ENCODE data around the gene POLR2M. TPM values are rescaled to one million over a fixed set of nuclear protein-coding genes. Genes with fewer than 3 reads are reported as not detected.
A peak's percentile ranks its signal among the peaks of the same experiment; 100 is the strongest.

POLR2M gene
- polyA plus RNA-seq, 1 experiment: 72.6 TPM

DNA sequence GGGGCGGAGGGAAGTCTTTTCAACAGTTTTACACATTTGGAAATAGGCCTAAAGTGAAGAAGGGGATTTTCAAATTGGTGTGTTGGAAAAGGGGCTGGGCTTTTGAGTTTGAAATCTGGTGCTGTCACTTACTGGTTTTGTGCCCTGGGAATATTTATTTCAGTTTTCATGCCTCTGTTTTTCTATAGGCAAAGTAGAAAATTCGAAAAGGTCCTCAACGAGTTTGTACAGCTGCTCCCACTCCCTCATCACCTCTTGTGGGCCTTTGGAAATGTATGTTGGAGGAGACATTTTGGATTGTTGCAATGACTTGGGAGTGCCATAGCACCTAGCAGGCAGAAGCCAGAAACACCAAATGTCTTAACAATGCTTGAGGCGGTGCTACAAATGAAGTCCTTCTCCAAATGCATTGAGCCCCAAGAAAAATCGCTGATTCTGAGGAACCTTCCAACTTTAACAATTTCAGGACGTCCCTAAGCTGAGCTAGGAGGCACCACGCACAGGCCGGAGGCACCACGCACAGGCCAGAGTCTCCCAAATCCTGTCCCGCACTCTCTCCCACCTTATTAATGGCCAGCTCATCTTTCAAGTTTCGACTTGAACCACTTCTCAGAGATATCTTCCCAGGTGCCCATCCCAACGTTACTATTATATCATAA is 639 bp upstream of the POLR2M start:
- TF ChIP-seq, protein P1, sequence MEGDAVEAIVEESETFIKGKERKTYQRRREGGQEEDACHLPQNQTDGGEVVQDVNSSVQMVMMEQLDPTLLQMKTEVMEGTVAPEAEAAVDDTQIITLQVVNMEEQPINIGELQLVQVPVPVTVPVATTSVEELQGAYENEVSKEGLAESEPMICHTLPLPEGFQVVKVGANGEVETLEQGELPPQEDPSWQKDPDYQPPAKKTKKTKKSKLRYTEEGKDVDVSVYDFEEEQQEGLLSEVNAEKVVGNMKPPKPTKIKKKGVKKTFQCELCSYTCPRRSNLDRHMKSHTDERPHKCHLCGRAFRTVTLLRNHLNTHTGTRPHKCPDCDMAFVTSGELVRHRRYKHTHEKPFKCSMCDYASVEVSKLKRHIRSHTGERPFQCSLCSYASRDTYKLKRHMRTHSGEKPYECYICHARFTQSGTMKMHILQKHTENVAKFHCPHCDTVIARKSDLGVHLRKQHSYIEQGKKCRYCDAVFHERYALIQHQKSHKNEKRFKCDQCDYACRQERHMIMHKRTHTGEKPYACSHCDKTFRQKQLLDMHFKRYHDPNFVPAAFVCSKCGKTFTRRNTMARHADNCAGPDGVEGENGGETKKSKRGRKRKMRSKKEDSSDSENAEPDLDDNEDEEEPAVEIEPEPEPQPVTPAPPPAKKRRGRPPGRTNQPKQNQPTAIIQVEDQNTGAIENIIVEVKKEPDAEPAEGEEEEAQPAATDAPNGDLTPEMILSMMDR (IDR thresholded peaks at IDR 0.05; ENCODE audit: low read depth, low read length): no peak
- DNase-seq (ENCODE audit: low read depth, low spot score): no peak
- ChIA-PET CTCF (interaction anchor here (0.6 to 4.0 kb wide), 4 partner anchors 27 to 155 kb away, joined by 3 to 23 read pairs (median 9); no protein-coding TSS in a partner anchor), POLR2A (interaction anchor here (0.9 kb wide), 2 partner anchors 38 to 50 kb away, joined by 3 read pairs; no protein-coding TSS in a partner anchor)
- peaks cover 2% of the 10 kb centered on the region; the same call in 1 of the 2 replicates for H3K9me3 ChIP-seq (ENCODE audit: control insufficient read depth, insufficient read depth, low read length)
- peak overlapping the region; percentile 80 for H3K27ac ChIP-seq (ENCODE audit: low read depth, low read length)
- peak overlapping the region; percentile 54 for H3K4me3 ChIP-seq (ENCODE audit: low read depth, low read length)
- H3K27me3 ChIP-seq (ENCODE audit: control insufficient read depth, insufficient read depth, low read length): peaks cover 3% of the 10 kb centered on the region

DNA sequence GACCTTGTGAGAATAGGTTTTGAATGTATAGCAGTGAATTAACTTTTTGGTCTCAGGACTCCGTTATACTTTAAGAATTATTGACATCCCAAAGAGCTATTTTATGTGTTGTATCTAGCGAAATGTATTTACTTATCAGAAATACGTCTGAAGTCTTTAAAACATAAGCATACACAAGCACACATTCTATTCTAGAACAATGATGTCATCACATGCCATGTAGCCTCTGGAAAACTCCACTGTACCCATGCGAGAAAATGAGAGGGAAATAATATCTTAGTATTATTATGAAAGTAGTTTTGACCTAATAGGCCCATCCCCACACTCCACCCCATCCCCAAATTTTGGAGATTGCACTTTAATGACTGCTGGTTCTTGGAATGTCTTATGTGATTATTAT is 1.5 kb downstream of the POLR2M start:
- Histone ChIP-seq H3K9me3 (ENCODE audit: control insufficient read depth, insufficient read depth, low read length) (peaks cover 2% of the 10 kb centered on the region; the same call in 1 of the 2 replicates), H3K4me3 (ENCODE audit: low read depth, low read length) (peak overlapping the region; percentile 97), H3K27ac (ENCODE audit: low read depth, low read length) (no peak overlapping the region), H3K27me3 (ENCODE audit: control insufficient read depth, insufficient read depth, low read length) (no peaks in the 10 kb centered on the region)
- TF ChIP-seq, protein P1 (IDR thresholded peaks at IDR 0.05; ENCODE audit: low read depth, low read length): no peak
- no peak for DNase-seq (ENCODE audit: low read depth, low spot score)
- ChIA-PET CTCF (interaction anchor here (1.3 to 4.0 kb wide), 6 partner anchors 25 to 474 kb away, joined by 3 to 23 read pairs (median 6); no protein-coding TSS in a partner anchor), POLR2A (no interaction called here)

DNA sequence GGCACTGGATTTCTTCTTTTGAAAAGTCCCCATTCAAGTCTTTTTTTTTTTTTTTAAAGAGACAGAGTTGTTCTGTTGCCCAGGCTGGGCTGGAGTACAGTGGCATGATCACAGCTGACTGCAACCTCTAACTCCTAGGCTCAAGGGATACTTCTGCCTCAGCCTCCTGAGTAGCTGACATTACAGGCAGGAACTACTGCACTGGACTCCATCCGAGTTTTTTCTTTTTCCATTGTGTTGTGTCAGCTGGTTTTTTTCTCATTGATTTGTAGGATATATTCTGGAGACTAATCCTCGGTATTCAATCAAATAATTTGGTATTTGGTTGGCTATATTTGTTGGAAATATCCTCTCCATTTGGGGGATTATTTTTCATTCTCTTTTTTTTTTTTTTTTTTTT is 11.8 kb downstream of the POLR2M start:
- ChIA-PET POLR2A (no interaction called here), CTCF (interaction anchor here (7.5 kb wide), 1 partner anchor 15 kb away, joined by 72 read pairs; no protein-coding TSS in a partner anchor)

DNA sequence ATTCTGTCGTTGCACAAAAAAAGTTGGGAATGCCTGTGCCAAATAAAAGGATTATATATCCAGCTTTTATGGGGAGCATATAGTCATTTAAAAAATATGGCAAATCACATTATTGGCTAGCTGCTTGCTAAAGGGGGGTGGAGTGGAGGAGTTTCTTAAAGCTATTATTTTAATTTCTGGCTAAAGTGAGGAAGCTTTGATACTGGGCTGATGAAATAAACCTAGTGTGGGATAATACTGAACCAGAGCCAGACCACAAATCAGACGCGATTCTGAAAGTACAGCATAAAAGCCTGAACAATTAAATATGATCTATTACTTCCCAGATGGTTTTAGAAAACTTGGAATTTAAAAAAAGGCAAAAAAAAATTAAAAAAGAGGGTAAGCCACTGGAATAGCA is 14.4 kb downstream of the POLR2M start:
- Histone ChIP-seq H3K27me3 (ENCODE audit: control insufficient read depth, insufficient read depth, low read length) (no peaks in the 10 kb centered on the region), H3K9me3 (ENCODE audit: control insufficient read depth, insufficient read depth, low read length) (peaks cover 4% of the 10 kb centered on the region; the same call in 1 of the 2 replicates), H3K4me3 (ENCODE audit: low read depth, low read length) (no peak overlapping the region), H3K27ac (ENCODE audit: low read depth, low read length) (no peak overlapping the region)
- POLR2A ChIA-PET: no interaction called here
- CTCF ChIA-PET: interaction anchor here (0.8 to 7.5 kb wide), 3 partner anchors 12 to 139 kb away, joined by 4 to 72 read pairs (median 10); no protein-coding TSS in a partner anchor
- no peak for DNase-seq (ENCODE audit: low read depth, low spot score)
- TF ChIP-seq, protein P1 (IDR thresholded peaks at IDR 0.05; ENCODE audit: low read depth, low read length): no peak

More for the DNA sequence above, 11.8 kb downstream of the POLR2M start:
- H3K4me3 ChIP-seq (ENCODE audit: low read depth, low read length): no peak overlapping the region
- no peaks in the 10 kb centered on the region for H3K9me3 ChIP-seq (ENCODE audit: control insufficient read depth, insufficient read depth, low read length)
- DNase-seq (ENCODE audit: low read depth, low spot score): no peak
- TF ChIP-seq, protein P1 (IDR thresholded peaks at IDR 0.05; ENCODE audit: low read depth, low read length): no peak
- H3K27ac ChIP-seq (ENCODE audit: low read depth, low read length): no peak overlapping the region
- no peaks in the 10 kb centered on the region for H3K27me3 ChIP-seq (ENCODE audit: control insufficient read depth, insufficient read depth, low read length)

DNA sequence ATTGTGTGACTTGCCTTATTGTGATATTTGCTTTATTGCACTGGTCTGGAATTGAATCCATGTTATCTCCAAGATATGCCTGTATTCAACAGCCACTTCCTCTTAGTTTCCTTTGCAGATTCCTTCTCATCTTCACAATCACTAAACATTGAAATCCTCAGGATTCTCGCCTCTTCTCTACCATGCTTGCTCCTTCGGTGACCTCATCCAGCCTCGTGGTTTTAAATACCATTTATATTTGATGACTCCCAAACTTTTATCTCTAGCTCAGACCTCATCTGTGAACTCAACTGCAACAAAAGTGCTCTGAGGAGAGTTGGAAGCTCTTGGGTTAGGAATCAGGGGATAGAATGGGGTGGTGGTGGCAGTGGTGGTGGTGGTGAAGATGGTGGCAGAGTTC is 19.9 kb downstream of the POLR2M start:
- peaks cover 4% of the 10 kb centered on the region; the same call in 1 of the 2 replicates for H3K9me3 ChIP-seq (ENCODE audit: control insufficient read depth, insufficient read depth, low read length)
- no peak for DNase-seq (ENCODE audit: low read depth, low spot score)
- H3K27ac ChIP-seq (ENCODE audit: low read depth, low read length): no peak overlapping the region
- TF ChIP-seq, protein P1 (IDR thresholded peaks at IDR 0.05; ENCODE audit: low read depth, low read length): no peak
- no peaks in the 10 kb centered on the region for H3K27me3 ChIP-seq (ENCODE audit: control insufficient read depth, insufficient read depth, low read length)
- ChIA-PET CTCF (no interaction called here), POLR2A (no interaction called here)
- H3K4me3 ChIP-seq (ENCODE audit: low read depth, low read length): no peak overlapping the region

Data from AG04450 (cell line).